Measurements from ENCODE around the gene EXOC6B.

EXOC6B gene

DNA sequence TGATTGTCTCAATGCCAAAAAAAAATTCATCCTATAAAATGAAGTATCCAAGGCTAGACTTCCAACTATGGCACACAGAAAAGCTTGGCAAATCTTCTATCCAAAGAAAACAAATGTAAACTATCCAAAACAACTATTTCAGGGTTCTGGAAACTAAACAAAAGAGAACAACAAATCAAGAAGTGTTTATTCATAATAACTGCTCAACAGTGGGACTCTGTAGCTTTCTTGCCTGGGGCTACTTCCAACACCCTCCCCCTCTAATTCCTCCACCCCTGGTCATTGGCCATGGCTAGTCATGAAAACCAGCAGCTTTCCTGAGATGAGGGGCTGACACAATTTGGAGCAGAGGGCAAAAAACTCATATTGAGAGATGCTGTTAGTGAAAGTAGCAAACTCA is 107.0 kb downstream of the EXOC6B start:
- Mint-ChIP-seq H3K9me3 (no peaks in the 10 kb centered on the region), H3K4me1 (no peaks in the 10 kb centered on the region), H3K27me3 (no peaks in the 10 kb centered on the region), H3K4me3 (no peak overlapping the region), H3K36me3 (peaks cover 0 to 19% of the 10 kb centered on the region in 2 donors), H3K27ac (no peak overlapping the region)
- ATAC-seq (replicated peaks) = no peak
- no peak for DNase-seq

DNA sequence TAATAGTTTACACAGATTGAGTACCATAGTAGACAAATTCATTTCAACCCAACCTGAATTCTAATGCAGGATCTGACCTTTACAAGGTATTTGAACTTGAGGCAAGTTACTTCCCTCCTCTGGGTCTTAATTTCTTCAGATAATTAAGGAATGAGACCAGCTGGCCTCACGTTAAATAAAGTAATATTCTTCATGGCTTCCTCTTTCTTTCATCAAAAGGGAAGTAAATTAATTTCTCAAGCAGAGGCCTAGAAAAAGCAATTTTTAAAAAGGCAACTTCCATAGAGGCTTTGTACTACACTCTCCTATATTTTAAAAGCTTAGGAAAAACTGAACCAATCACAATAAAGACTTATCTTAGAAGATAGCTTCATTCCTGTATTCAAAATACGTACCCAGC is 109.2 kb downstream of the EXOC6B start:
- no peak for DNase-seq
- no peaks in the 10 kb centered on the region for H3K9me3 Mint-ChIP-seq
- no peak overlapping the region for H3K4me3 Mint-ChIP-seq
- H3K4me1 Mint-ChIP-seq = no peaks in the 10 kb centered on the region
- no peaks in the 10 kb centered on the region for H3K27me3 Mint-ChIP-seq
- H3K36me3 Mint-ChIP-seq = peaks cover 0 to 19% of the 10 kb centered on the region in 2 donors
- no peak for ATAC-seq (replicated peaks)
- no peak overlapping the region for H3K27ac Mint-ChIP-seq

DNA sequence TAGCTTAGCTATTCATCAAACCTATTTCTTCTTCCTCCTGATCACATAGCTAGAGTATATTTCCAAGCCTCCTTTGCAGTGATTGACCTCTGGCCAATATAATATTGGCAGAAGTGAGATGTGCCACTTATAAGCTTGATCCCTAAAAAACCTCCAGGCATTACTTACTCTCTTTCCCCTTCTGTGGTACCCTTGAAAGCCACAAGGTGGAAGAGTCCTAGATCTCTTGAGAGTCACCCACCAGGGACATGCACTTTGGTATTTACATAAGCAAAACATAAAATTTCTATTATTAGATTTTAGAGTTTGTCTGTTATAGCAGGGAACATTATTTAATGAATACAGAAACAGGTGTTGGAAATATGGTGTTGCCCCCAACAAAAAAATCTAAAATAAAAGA is 112.0 kb downstream of the EXOC6B start:
- Mint-ChIP-seq H3K36me3 (peaks cover 0 to 20% of the 10 kb centered on the region in 2 donors), H3K9me3 (no peaks in the 10 kb centered on the region)

DNA sequence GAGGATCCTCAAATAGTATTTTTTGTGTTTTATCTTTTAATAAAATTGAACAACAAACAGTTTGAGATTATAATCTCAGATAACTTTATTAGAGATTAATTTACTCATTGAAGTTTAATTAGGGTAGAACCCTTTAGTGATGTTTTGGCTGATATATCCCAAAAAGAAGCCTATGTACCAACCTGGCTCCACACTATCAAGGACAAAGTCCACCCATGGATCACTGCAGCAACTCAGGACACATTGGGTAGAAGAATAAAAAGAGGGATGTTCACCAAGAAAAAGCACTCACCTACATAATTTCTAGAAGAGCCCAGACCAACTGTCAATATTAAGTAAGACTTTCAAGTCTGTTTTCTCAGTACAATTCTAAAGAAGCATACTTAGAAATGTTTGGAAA is 112.9 kb downstream of the EXOC6B start:
- DNase-seq = no peak
- no peaks in the 10 kb centered on the region for H3K27me3 Mint-ChIP-seq
- peaks cover 0 to 18% of the 10 kb centered on the region in 2 donors for H3K36me3 Mint-ChIP-seq
- no peaks in the 10 kb centered on the region for H3K4me1 Mint-ChIP-seq
- H3K9me3 Mint-ChIP-seq = no peaks in the 10 kb centered on the region
- H3K27ac Mint-ChIP-seq = no peak overlapping the region
- ATAC-seq (replicated peaks) = no peak
- no peak overlapping the region for H3K4me3 Mint-ChIP-seq

More for the DNA sequence above, 112.0 kb downstream of the EXOC6B start:
- ATAC-seq (replicated peaks) (no peak), DNase-seq (no peak)
- no peak overlapping the region for H3K4me3 Mint-ChIP-seq
- no peak overlapping the region for H3K27ac Mint-ChIP-seq
- no peaks in the 10 kb centered on the region for H3K4me1 Mint-ChIP-seq
- H3K27me3 Mint-ChIP-seq = no peaks in the 10 kb centered on the region

DNA sequence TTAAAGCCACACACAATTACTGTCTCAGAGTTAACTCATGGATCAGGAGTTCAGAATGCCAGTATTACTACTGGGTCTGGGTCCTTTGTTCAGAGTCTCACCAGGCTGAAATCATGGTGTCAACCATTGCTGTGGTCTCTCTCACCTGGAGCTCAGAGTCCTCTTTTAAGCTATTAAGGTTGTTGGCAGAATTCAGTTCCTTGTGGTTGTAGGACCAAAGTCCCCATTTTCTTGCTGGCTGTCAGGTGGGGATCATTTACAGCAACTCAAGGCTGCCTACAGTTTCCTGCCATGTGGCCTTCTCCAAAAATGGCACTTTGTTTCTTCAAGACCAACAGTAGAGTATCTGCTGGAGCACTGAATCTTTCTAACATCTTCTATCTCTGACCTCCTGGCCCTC is 113.5 kb downstream of the EXOC6B start:
- H3K4me3 Mint-ChIP-seq = no peak overlapping the region
- no peaks in the 10 kb centered on the region for H3K9me3 Mint-ChIP-seq
- H3K27ac Mint-ChIP-seq = no peak overlapping the region
- DNase-seq (no peak), ATAC-seq (replicated peaks) (no peak)
- no peaks in the 10 kb centered on the region for H3K4me1 Mint-ChIP-seq
- H3K36me3 Mint-ChIP-seq = peaks cover 0 to 17% of the 10 kb centered on the region in 2 donors
- no peaks in the 10 kb centered on the region for H3K27me3 Mint-ChIP-seq

DNA sequence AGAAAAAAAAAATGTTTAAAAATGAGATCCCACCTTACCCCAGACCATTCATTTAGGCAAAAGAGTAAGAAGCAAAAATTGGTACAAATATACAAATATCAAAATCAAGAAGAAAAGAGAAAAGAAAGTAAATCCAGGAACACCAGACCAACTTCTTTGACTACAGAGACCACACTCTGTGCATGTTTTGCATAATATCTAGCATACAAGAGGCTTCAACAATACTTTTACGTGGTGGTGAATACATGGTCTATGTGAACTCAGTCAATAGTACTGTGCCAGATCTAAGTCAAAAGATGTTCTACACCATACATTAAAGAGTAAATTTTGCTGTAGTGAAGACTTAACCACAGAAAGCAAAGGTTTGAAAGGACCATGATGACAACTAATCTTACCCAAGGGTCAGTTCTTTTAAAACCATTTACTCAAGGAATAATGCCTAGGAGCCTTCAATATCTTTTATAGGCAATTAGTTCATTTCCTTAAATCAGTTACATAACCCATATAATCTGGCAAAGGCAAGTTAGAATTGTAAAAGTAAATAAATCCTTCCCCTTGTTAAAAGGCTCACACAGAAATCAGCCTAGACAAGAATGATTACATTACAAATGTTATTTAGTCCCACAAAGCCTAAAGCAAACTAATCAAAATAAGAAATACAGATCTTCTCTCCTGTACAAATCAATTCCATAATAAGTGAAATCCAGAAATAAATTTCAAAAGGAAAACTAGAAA is 115.2 kb downstream of the EXOC6B start:
- H3K4me3 Mint-ChIP-seq = no peak overlapping the region
- H3K9me3 Mint-ChIP-seq = no peaks in the 10 kb centered on the region
- no peak for ATAC-seq (replicated peaks)
- no peaks in the 10 kb centered on the region for H3K27me3 Mint-ChIP-seq
- peaks cover 0 to 11% of the 10 kb centered on the region in 2 donors for H3K36me3 Mint-ChIP-seq
- no peak for DNase-seq
- H3K27ac Mint-ChIP-seq = no peak overlapping the region
- no peaks in the 10 kb centered on the region for H3K4me1 Mint-ChIP-seq

DNA sequence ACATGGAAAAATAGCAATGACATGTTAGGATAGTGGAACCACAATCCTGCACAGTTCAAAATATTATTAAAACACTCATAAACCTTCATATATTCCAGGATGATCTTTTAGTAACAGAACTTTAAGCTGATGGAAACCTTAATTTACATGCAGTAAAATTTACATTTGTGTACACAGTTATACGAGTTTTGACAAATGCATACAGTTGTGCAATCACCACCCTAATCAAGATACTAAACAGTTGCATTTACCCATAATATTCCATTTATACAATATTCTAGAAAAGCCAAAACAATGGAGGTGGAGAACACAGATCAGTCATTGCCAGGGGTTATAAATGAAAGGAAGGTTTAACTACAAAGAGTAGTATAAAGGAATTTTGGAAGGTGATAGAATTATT is 117.6 kb downstream of the EXOC6B start:
- Mint-ChIP-seq H3K4me3 (no peak overlapping the region), H3K27ac (no peak overlapping the region), H3K9me3 (peaks cover 0 to 1% of the 10 kb centered on the region in 2 donors), H3K4me1 (no peaks in the 10 kb centered on the region), H3K27me3 (no peaks in the 10 kb centered on the region), H3K36me3 (peaks cover 2 to 12% of the 10 kb centered on the region in 2 donors)
- no peak for ATAC-seq (replicated peaks)
- no peak for DNase-seq

DNA sequence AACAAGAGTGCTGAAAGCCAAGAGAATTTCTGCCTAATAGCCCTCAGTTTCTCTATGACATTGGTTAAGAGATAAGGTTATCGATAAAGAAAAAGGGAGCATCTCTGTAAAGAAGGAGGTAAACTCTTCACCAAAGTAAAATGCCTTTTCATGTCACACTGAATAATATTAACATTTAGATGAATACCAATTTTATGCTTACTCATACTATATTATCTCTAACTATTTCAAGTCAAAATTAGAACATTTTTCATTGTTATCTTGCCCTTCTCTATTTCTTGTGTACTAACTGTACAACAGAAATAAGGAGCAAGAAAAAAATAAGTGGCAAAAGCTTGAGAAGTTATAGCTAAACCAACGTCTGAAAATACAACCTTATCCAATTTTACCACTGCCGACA is 127.5 kb downstream of the EXOC6B start:
- Mint-ChIP-seq H3K27ac (no peak overlapping the region), H3K36me3 (peaks cover 7 to 10% of the 10 kb centered on the region in 2 donors), H3K4me1 (no peaks in the 10 kb centered on the region), H3K9me3 (no peaks in the 10 kb centered on the region), H3K27me3 (no peaks in the 10 kb centered on the region), H3K4me3 (no peak overlapping the region)
- no peak for DNase-seq
- no peak for ATAC-seq (replicated peaks)

DNA sequence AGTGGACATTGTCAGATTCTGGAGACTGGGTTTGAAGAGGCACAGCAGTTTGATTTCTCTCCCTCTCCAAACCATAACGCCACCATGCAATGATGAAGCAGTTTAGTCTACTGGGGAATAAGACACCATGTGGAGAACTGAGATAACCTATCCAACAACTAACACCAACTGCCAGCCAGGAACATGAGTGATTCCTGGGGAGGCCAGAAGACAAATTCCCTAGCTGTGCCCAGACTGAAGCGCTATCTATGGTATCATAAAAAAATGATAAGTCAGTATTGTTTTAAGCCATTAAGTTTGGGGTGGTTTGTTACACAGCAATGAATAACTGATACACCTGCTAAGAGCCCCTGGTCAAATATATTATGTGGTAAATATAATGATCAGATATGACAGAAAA is 129.3 kb downstream of the EXOC6B start:
- no peak overlapping the region for H3K4me3 Mint-ChIP-seq
- ATAC-seq (replicated peaks) = no peak
- no peak overlapping the region for H3K27ac Mint-ChIP-seq
- H3K4me1 Mint-ChIP-seq = no peaks in the 10 kb centered on the region
- no peaks in the 10 kb centered on the region for H3K9me3 Mint-ChIP-seq
- no peaks in the 10 kb centered on the region for H3K27me3 Mint-ChIP-seq
- DNase-seq = no peak
- H3K36me3 Mint-ChIP-seq = peaks cover 8 to 15% of the 10 kb centered on the region in 2 donors

DNA sequence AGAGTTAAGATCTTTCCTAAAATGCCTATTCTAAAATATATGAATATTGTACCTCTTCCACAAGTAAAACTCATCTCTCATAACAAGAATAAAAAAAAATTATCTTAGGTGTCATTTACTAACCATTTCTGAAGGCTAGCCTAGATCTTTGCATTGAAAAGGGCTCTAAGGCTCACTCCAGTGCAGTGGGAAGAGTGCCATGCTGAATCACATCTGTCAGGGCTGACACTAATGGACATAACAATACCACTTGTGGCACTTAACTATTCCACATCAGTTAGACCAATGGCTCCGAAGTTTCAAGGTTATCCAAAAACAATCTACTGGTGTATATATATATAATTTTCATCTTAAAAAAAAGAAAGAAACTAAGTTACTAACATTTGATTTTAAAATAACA is 130.2 kb downstream of the EXOC6B start:
- no peak overlapping the region for H3K4me3 Mint-ChIP-seq
- no peaks in the 10 kb centered on the region for H3K27me3 Mint-ChIP-seq
- no peak overlapping the region for H3K27ac Mint-ChIP-seq
- peaks cover 8 to 15% of the 10 kb centered on the region in 2 donors for H3K36me3 Mint-ChIP-seq
- no peak for DNase-seq
- no peaks in the 10 kb centered on the region for H3K4me1 Mint-ChIP-seq
- H3K9me3 Mint-ChIP-seq = no peaks in the 10 kb centered on the region
- no peak for ATAC-seq (replicated peaks)

DNA sequence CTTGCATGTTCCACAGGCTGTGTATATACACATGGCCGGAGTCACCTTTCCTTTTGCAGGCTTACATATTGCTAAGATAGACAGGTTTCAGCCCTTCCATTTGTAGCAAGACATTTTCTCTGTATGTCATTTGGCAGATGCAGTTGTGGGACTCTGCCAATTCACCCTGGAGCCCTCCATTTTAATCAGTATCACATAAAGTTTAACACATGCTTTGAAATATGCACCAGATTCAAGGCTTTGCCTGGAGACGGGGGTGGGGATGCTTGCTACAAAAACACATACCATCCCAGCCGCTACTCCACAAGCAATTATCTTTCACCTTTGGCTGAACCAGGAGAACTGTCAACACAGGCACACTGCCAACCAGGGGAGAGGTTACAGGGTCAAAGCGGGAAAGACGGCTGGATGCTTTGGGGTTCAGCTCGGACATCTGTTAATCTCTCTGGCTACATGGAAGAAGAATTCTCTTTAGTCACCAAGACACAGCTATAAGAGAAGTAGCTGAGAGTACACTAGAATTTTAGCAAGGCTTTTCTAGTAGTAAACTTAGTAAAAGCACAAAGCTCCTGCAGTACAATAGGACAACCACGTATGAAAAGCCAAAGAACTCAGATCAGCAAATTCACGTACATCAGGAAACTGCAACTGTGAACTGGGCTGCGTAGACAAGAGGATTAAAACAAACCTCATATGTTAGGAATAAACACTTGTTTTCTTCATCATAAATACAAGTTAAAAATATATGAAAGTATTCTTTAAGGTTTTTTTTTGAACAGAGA is 130.9 kb downstream of the EXOC6B start:
- no peak overlapping the region for H3K4me3 Mint-ChIP-seq
- ATAC-seq (replicated peaks) = no peak
- H3K36me3 Mint-ChIP-seq = peaks cover 8 to 15% of the 10 kb centered on the region in 2 donors
- no peaks in the 10 kb centered on the region for H3K27me3 Mint-ChIP-seq
- peak overlapping the region; percentile 20 for H3K27ac Mint-ChIP-seq
- no peaks in the 10 kb centered on the region for H3K9me3 Mint-ChIP-seq
- H3K4me1 Mint-ChIP-seq = no peaks in the 10 kb centered on the region
- DNase-seq = no peak

DNA sequence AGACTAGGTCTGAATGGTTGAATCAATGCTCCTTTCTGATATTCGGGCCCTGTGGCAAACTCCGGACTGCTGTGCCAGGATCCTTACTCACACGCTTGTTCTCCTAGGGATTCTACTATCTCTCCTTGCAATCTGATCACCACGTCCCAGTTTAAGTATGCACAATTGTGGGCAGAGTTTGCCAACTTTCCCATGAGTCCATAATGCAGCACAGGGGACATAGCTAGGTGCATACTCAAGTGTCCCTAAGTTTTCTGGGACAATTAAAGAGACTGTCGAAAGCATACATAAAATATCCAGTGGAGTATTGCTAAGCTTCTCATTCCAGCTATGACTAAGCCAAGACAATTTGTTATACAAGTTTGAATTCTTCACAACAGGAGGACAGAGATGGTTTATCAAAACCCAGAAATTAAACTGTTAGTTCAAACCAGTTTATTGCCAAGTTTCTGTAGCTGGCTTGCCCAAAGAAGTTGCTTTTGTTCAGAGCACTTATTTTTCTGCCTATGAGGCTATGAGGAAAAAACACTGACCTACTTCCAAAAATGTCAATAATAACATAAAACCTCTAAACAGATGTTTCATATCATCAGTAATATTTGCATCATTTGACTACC is 136.1 kb downstream of the EXOC6B start:
- DNase-seq (no peak), ATAC-seq (replicated peaks) (no peak)
- no peak overlapping the region for H3K27ac Mint-ChIP-seq
- no peaks in the 10 kb centered on the region for H3K9me3 Mint-ChIP-seq
- H3K4me3 Mint-ChIP-seq = no peak overlapping the region
- H3K36me3 Mint-ChIP-seq = peaks cover 3 to 12% of the 10 kb centered on the region in 2 donors
- no peaks in the 10 kb centered on the region for H3K4me1 Mint-ChIP-seq
- no peaks in the 10 kb centered on the region for H3K27me3 Mint-ChIP-seq

DNA sequence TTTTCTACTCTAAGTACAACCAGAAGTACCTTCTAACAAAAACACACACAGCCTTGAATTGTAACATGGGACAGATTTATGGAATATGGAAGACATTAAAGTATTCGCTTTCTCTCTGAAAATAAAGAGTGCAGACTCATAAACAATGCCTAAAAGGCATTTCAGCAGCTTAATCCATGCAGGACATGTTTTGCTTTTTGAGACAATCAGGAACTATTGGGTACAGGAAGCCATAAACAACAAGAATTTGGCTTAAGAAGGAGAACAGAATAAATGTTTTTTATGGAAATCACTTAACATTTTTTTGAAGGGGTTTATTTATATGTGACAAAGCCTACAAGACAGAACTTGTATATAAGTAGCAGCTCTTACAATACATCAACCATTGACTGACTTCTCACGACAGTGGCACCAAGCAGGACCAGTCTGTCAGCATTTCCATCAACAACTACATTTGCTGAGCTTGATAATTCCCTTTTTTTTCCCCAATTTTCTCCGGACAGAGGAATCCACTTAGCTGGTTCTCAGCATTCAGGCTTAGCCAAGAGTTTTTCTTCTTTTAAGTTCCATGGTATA is 140.1 kb downstream of the EXOC6B start:
- DNase-seq (no peak), ATAC-seq (replicated peaks) (no peak)
- no peak overlapping the region for H3K27ac Mint-ChIP-seq
- H3K36me3 Mint-ChIP-seq = peaks cover 1 to 5% of the 10 kb centered on the region in 2 donors
- H3K27me3 Mint-ChIP-seq = no peaks in the 10 kb centered on the region
- H3K4me1 Mint-ChIP-seq = no peaks in the 10 kb centered on the region
- H3K9me3 Mint-ChIP-seq = no peaks in the 10 kb centered on the region
- H3K4me3 Mint-ChIP-seq = no peak overlapping the region

DNA sequence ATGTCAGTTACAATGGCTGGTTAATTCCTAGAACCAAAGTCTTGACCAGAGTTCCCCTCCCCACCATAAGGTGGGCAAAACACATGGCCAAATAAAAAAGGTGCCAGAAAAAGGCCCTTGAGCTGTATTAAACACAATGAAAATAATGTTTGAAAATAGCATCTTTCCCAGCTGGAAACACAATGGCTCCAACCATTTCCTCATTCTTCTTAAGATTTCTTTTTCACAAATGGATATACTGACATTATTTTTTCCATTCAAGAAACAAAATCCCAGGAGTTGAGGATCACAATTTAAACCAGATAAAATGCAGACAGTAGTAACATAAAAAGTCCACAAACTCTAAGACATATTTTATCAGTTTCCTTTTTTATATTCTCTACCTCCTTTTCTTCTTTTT is 143.8 kb downstream of the EXOC6B start:
- H3K4me3 Mint-ChIP-seq = no peak overlapping the region
- H3K27ac Mint-ChIP-seq = no peak overlapping the region
- no peaks in the 10 kb centered on the region for H3K4me1 Mint-ChIP-seq
- no peaks in the 10 kb centered on the region for H3K9me3 Mint-ChIP-seq
- DNase-seq = no peak
- H3K27me3 Mint-ChIP-seq = no peaks in the 10 kb centered on the region
- H3K36me3 Mint-ChIP-seq = peaks cover 3 to 8% of the 10 kb centered on the region in 2 donors
- ATAC-seq (replicated peaks) = no peak
